ENCODE data around the gene F2RL1.

Gene F2RL1

GRCh38 chr5:76849419-76850291, 30.8 kb downstream of the F2RL1 start, which contains the start of gene S100Z:
S100Z (plus strand) TSS chr5:76850014; CDS start chr5:76875360, 25,346 bp downstream.
- Histone ChIP-seq H3K27me3 (replicated peaks; ENCODE audit: insufficient read depth, low read length) (no peaks in the 10 kb centered on the region), H3K4me2 (ENCODE audit: low read depth, low read length) (no peak within 1 kb of the TSS), H3K4me1 (ENCODE audit: low read length) (no peaks in the 10 kb centered on the region), H3F3A (ENCODE audit: insufficient read depth, low read length) (no peaks in the 10 kb centered on the region), H3K36me3 (replicated peaks; ENCODE audit: insufficient read depth, low read length) (no peaks in the 10 kb centered on the region), H3K27ac (ENCODE audit: low read length) (no peak within 1 kb of the TSS), H3K9me3 (replicated peaks; ENCODE audit: insufficient read depth, low read length) (no peaks in the 10 kb centered on the region), H3K9me2 (replicated peaks; ENCODE audit: insufficient read depth, low read length) (no peaks in the 10 kb centered on the region), H3K9ac (ENCODE audit: low read length) (no peak within 1 kb of the TSS), H2AFZ (ENCODE audit: low read length) (no peak within 1 kb of the TSS), H3K4me3 (ENCODE audit: low read length) (no peak within 1 kb of the TSS), H4K20me1 (ENCODE audit: insufficient read depth, low read length) (no peaks in the 10 kb centered on the region), H3K79me2 (ENCODE audit: low read length) (no peaks in the 10 kb centered on the region)
- TF ChIP-seq EZH2 (optimal IDR thresholded peaks at IDR 0.05; ENCODE audit: low read depth, low read length) = no peak
- TF ChIP-seq, protein P1, sequence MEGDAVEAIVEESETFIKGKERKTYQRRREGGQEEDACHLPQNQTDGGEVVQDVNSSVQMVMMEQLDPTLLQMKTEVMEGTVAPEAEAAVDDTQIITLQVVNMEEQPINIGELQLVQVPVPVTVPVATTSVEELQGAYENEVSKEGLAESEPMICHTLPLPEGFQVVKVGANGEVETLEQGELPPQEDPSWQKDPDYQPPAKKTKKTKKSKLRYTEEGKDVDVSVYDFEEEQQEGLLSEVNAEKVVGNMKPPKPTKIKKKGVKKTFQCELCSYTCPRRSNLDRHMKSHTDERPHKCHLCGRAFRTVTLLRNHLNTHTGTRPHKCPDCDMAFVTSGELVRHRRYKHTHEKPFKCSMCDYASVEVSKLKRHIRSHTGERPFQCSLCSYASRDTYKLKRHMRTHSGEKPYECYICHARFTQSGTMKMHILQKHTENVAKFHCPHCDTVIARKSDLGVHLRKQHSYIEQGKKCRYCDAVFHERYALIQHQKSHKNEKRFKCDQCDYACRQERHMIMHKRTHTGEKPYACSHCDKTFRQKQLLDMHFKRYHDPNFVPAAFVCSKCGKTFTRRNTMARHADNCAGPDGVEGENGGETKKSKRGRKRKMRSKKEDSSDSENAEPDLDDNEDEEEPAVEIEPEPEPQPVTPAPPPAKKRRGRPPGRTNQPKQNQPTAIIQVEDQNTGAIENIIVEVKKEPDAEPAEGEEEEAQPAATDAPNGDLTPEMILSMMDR (IDR thresholded peaks at IDR 0.05; ENCODE audit: low read length) = no peak
- no peak for TF ChIP-seq EZH2phosphoT487 (IDR thresholded peaks at IDR 0.05; ENCODE audit: low read length)
- DNase-seq = no peak

DNA sequence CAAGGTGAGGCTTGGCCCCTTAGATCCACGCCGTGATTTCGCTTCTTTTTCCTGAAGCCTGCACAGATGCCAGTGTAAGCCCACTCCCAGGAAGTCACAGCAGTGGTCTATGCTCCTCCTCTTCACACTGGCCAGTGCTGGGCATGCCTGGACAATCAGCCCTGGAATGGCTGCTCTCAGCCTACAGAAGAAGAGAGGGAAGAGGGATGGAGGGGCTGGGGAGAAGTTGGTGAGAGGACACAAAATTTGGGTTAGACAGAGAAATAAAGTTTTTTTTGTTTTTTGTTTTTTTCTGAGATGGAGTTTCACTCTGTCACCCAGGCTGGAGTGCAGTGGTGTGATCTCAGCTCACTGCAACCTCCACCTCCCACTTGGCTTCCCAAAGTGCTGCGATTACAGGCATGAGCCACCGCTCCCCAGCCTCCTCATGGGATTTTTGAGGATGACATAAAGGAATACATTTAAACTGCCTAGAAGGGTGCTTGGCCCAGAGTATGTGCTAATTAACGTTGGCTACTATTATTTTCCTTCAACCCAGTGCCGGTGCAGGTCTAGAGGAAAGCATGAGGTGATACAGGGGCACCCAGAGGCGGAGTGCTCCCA, 31.8 kb downstream of the F2RL1 start:
- Histone ChIP-seq H3K9ac (ENCODE audit: low read length) (no peak overlapping the region), H3K27me3 (replicated peaks; ENCODE audit: insufficient read depth, low read length) (no peaks in the 10 kb centered on the region), H3K9me3 (replicated peaks; ENCODE audit: insufficient read depth, low read length) (no peaks in the 10 kb centered on the region), H3K4me3 (ENCODE audit: low read length) (no peak overlapping the region), H3K4me1 (ENCODE audit: low read length) (peaks cover 2% of the 10 kb centered on the region), H2AFZ (ENCODE audit: low read length) (no peak overlapping the region), H3K36me3 (replicated peaks; ENCODE audit: insufficient read depth, low read length) (no peaks in the 10 kb centered on the region), H3K4me2 (ENCODE audit: low read depth, low read length) (no peak overlapping the region), H3K79me2 (ENCODE audit: low read length) (no peaks in the 10 kb centered on the region), H3K27ac (ENCODE audit: low read length) (no peak overlapping the region), H4K20me1 (ENCODE audit: insufficient read depth, low read length) (no peaks in the 10 kb centered on the region), H3F3A (ENCODE audit: insufficient read depth, low read length) (no peaks in the 10 kb centered on the region), H3K9me2 (replicated peaks; ENCODE audit: insufficient read depth, low read length) (no peaks in the 10 kb centered on the region)
- TF ChIP-seq EZH2phosphoT487 (IDR thresholded peaks at IDR 0.05; ENCODE audit: low read length) = no peak
- TF ChIP-seq EZH2 (optimal IDR thresholded peaks at IDR 0.05; ENCODE audit: low read depth, low read length) = no peak
- TF ChIP-seq, protein P1 (IDR thresholded peaks at IDR 0.05; ENCODE audit: low read length) = no peak
- DNase-seq = no peak

DNA sequence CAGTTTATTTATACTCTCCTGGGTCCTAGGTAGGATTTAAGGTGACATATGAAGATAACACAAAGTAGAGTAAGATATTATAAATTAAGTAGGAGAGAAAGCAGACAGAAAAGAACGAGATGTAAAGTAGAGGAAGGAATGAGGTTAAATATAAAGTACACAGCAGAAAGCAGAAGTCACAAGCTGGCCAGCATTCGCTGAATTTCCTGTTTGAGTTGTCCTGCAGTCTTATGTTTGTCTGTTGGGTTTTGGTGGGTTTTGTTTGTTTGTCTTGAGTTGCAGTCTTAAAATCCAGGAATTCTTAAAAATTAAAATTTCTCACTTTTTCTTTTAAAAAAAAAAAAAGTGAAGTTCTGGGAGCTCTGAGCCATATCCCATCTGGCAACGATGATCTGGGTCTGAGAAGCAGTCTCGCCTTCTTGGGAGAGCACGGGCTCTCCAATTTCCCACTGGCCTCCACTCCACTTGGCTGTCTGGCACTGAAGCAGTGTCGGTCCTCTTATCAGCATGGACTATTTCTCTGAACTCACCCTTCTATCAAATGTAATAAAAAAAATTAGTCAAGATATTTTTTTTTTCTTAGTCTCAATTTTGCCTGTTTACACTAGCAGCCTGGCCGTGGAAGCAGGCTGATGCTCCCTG, 33.0 kb downstream of the F2RL1 start:
- Histone ChIP-seq H3F3A (ENCODE audit: insufficient read depth, low read length) (peaks cover 5% of the 10 kb centered on the region), H3K36me3 (replicated peaks; ENCODE audit: insufficient read depth, low read length) (no peaks in the 10 kb centered on the region), H3K4me2 (ENCODE audit: low read depth, low read length) (no peak overlapping the region), H3K4me1 (ENCODE audit: low read length) (peaks cover 14% of the 10 kb centered on the region), H4K20me1 (ENCODE audit: insufficient read depth, low read length) (no peaks in the 10 kb centered on the region), H3K9ac (ENCODE audit: low read length) (no peak overlapping the region), H3K9me3 (replicated peaks; ENCODE audit: insufficient read depth, low read length) (no peaks in the 10 kb centered on the region), H3K27me3 (replicated peaks; ENCODE audit: insufficient read depth, low read length) (no peaks in the 10 kb centered on the region), H2AFZ (ENCODE audit: low read length) (no peak overlapping the region), H3K79me2 (ENCODE audit: low read length) (no peaks in the 10 kb centered on the region), H3K4me3 (ENCODE audit: low read length) (no peak overlapping the region), H3K9me2 (replicated peaks; ENCODE audit: insufficient read depth, low read length) (no peaks in the 10 kb centered on the region), H3K27ac (ENCODE audit: low read length) (no peak overlapping the region)
- DNase-seq = no peak
- TF ChIP-seq EZH2phosphoT487 (IDR thresholded peaks at IDR 0.05; ENCODE audit: low read length) = no peak
- no peak for TF ChIP-seq EZH2 (optimal IDR thresholded peaks at IDR 0.05; ENCODE audit: low read depth, low read length)
- TF ChIP-seq, protein P1 (IDR thresholded peaks at IDR 0.05; ENCODE audit: low read length) = no peak
